Measurements from ENCODE around the gene CCDC127.
A peak's percentile ranks its signal among the peaks of the same experiment; 100 is the strongest.
"Not testable (repeated sequence)": the region's sequence is repeated elsewhere in the genome, so short reads cannot be mapped to it uniquely, and the experiment has no call there.

The CCDC127 gene, protein sequence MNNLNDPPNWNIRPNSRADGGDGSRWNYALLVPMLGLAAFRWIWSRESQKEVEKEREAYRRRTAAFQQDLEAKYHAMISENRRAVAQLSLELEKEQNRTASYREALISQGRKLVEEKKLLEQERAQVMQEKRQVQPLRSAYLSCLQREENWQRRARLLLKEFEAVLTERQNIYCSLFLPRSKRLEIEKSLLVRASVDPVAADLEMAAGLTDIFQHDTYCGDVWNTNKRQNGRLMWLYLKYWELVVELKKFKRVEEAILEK

DNA sequence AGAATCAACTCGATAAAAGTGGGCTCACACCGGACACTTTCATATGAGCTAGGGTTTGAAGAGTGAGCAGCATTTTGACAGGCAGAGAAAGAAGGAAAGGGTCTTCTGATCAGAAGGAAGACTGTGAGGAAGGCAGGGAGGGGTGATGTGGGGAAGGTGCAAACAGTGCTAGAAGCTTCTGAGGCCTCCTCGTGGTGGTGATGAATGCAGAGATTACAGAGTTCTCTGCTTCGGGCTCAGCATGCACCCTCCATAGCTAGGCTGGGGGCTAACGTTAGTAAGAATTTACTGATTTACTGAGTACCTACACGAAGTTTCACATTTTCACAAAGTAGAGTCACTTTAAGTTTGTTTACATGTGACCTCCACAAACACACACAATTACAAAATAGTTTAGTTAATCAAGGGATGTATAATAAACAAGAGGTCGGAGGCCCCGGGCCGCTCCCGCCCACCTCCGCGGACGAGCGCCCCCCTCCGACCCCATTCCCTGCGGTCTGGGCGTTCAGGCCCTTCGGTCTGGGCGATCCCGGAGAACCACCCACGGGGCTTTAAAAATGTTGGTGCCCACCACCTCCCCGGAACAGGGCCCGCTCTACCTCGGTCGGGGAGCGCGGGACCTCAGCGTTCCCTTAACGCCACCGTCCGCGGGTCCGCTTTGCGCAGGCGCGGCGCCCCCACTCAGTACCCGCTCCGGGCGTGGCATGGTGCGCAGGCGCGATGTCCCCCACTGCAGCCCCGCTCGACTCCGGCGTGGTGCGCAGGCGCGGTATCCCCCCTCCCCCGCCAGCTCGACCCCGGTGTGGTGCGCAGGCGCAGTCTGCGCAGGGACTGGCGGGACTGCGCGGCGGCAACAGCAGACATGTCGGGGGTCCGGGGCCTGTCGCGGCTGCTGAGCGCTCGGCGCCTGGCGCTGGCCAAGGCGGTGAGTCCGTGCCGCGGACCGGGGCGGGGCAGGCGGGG, at the start of gene CCDC127, which contains the start of gene SDHA:
TSS of gene CCDC127 (minus strand) at position 660 of the 963 bp plus-strand sequence. CDS start 1,304 bp downstream, outside the sequence.
TSS of gene SDHA (plus strand) at position 827 of the 963 bp plus-strand sequence. CDS start at position 863, 36 bp downstream.
- peak; percentile 76 to 84 for DNase-seq

DNA sequence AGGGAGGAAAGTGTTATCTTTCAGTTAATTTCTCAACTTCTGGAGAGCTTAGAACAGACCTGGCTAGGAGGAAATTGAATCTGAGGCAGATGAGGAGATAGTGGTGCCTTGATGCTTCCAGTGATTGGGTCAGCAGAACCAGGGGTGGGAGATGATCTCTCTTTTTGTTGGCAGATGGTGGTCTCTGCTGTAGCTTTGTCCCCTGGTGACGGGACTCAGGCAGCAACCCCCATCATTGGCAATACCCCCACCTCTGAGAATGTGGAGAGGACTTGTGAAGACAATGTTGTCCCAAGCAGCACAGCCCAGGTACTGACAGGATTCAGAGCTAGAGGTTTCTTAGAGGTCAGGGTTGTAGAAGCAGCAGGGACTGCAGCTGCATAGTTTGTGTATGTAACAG, 49.8 kb upstream of the CCDC127 start:
- no peak for DNase-seq

DNA sequence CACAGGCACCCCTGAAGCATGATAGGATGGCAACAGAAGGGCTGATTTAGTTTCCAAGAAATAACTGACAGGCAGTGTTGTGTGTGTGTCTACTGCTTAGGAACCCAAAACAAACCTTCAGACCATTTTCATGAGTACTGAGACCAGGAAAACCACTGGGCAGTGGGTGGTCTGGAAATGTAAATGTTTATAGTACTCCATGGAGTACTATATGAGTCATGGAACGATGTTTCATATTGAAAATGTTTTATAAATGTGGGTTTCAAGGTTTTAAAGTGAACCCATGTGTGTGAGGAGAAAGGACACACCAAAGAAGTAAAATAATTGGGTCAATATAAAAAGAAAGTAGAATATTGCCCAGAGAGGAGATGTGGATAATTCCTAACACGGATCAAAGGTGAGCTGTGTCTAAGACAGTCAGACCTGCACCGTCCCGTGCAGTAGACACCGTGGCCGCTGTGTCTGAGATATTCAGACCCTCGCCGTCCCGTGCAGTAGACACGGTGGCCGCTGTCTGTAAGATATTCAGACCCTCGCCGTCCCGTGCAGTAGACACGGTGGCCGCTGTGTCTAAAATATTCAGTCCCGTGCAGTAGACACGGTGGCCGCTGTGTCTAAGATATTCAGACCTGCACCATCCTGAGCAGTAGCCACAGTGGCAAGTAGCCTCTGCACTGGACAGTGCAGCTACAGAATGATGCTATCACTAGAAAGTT, 48.5 kb upstream of the CCDC127 start:
- not testable (repeated sequence) for DNase-seq

DNA sequence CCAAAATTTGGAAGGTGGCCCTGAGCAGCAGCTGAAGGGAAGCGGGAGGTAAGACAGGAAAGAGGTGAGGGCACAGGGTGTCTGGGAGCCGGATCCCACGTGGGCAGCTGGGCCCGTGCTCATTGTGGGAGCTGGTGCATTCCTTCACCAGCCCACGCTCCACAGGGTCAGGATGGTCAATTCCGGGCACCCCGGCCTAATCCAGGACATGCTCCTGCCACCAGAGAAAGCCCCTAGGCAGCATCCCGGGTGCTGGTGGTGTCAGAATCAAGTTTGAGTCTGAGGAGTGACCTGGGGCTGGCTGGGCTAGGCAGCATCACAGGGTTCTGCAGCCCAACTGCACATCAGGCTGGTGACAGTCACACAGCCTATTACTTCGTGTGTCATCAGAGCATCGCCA, 46.4 kb upstream of the CCDC127 start:
- DNase-seq = no peak

DNA sequence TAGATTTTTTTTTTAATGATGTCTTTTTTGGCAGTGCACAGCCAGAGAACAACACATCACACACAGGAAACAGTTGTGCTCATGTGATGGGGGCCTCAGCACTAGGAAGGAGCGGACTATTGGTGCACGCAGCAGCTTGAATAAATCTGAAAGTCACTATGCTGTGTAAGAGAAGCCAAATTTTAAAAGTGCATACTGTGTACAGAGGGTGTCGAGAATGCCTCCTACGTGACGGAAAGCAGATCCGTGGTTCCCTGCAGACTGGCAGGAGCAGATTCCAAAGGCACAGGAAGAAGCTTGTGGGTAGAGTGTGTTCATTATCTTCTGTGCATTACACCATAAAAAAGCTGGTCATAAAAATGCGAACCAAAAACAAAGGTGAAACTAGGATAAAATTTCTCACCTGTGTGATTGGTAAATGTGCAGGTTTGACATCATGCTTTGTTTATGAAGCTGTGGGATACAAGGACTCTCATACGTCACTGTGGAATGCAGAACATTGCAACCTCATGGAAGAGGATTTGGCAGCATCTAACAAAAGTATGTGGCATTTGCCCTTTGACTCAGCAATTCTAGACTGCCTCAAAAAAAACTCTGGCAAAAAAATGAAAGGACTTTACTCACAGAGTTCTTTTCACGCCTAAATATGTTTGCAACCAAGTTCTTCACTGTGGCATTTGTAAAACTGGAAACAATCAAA, 45.5 kb upstream of the CCDC127 start:
- DNase-seq = not testable (repeated sequence)

DNA sequence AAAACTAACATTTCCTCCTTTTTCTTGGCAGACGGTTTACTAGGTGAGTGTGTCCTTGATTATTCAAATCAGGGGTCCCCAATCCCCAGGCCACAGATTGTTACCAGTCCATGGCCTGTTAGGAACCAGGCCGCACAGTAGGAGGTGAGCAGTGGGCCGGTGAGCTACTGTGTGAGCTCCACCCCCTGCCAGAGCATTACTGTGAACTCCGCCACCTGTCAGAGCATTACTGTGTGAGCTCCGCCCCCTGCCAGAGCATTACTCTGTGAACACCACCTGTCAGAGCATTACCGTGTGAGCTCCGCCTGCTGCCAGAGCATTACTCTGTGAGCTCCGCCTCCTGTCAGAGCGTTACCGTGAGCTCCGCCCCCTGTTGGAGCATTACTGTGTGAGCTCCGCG, 39.2 kb upstream of the CCDC127 start:
- DNase-seq = no peak

DNA sequence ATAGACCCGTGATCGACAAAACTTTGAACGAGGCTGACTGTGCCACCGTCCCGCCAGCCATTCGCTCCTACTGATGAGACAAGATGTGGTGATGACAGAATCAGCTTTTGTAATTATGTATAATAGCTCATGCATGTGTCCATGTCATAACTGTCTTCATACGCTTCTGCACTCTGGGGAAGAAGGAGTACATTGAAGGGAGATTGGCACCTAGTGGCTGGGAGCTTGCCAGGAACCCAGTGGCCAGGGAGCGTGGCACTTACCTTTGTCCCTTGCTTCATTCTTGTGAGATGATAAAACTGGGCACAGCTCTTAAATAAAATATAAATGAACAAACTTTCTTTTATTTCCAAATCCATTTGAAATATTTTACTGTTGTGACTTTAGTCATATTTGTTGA, 38.4 kb upstream of the CCDC127 start:
- not testable (repeated sequence) for DNase-seq

DNA sequence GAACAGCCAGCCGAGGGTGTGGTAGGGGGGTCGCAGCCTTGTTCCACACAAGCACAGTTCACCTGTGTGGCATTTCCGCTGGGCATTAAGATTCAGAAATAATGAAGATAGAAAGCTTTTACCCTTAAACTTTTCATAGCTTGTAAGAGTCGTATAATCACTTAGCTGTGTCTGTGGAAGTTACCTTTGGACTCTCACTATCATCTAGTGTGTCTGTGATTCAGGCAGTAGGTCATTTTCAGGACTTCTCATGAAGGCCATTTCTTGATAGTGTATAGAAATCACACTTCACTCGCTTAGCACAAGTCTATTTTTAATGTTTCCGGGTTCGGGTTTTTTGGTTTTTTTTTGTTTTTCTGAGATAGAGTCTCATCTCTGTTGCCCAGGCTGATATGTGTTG, 37.2 kb upstream of the CCDC127 start:
- not testable (repeated sequence) for DNase-seq

DNA sequence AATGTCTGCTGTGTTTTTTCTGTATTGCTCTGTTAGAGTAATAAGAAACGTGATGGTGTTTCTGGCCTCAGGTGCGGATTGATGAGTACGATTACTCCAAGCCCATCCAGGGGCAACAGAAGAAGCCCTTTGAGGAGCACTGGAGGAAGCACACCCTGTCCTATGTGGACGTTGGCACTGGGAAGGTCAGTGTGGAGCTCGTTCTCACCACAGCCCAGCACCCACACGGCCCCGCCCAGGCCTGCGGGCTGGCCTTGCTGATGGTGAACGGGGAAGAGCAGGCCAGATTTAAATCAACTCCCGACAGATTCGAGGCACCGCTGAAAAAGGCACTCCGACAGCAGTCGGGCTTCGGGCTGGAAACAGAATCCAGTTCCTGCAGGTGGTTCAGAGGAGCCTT, 36.4 kb upstream of the CCDC127 start:
- DNase-seq = not testable (repeated sequence)

DNA sequence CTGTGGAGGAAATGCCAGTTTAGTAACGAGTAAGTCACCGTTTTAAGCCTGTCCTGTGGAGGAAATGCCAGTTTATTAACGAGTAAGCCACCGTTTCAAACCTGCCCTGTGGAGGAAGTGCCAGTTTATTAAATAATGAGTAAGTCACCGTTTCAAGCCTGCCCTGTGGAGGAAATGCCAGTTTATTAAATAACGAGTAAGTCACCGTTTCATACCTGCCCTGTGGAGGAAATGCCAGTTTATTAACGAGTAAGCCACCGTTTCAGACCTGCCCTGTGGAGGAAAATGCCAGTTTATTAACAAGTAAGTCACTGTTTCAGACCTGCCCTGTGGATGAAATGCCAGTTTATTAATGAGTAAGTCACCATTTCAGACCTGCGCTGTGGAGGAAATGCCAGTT, 34.6 kb upstream of the CCDC127 start:
- no peak for DNase-seq

DNA sequence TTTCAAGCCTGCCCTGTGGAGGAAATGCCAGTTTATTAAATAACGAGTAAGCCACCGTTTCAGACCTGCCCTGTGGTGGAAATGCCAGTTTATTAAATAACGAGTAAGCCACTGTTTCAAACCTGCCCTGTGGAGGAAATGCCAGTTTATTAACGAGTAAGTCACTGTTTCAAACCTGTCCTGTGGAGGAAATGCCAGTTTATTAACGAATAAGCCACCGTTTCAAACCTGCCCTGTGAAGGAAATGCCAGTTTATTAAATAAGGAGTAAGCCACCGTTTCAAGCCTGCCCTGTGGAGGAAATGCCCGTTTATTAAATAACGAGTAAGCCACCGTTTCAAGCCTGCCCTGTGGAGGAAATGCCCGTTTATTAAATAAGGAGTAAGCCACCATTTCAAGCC, 34.0 kb upstream of the CCDC127 start:
- DNase-seq = not testable (repeated sequence)

DNA sequence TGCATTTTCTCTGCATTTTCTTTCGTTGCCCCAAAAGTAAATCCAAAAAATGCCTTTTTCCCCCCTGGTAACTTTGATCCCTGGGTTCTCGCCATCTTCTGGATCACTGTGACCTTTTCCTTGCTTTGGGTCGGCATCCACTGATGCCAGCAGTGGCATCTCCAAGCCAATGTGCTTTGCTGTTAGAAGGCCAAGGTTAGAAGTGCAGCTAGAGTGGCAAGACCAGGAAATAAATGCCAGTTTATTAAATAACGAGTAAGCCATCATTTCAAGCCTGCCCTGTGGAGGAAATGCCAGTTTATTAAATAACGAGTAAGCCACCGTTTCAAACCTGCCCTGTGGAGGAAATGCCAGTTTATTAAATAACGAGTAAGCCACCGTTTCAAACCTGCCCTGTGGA, 33.6 kb upstream of the CCDC127 start:
- not testable (repeated sequence) for DNase-seq

DNA sequence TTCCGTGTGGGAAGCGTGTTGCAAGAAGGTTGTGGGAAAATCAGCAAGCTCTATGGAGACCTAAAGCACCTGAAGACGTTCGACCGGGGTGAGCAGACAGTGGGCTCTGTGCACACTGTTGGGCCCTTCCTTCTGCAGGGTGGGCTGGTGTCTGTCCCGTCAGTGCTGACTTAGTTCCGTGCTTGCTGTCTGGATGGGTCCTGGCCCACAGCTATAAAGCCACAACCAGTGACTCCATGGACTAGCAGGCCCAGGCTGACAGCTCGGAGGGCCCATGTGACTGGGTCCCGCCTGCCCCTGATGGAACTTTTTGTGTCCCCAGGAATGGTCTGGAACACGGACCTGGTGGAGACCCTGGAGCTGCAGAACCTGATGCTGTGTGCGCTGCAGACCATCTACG, 33.1 kb upstream of the CCDC127 start:
- DNase-seq = not testable (repeated sequence)

DNA sequence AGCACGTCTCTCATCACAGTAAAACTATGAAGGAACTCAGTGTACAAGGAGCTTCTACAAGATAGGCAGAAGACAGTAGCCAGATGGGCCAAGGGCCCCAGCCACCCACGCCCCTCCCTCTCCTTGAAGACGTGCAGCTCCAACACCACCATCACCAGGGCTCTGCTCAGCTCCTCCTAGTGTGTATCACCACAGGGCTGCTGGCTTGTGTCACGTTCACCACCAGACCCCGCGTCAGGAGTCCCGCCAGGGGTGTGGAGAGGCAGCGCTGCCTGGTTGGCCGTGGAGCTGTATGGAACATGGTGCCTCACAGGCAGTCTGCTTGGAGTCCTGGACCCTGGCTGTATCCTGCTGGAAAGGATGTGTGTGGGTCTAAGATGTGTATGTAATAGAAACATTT, 32.4 kb upstream of the CCDC127 start:
- DNase-seq = not testable (repeated sequence)

DNA sequence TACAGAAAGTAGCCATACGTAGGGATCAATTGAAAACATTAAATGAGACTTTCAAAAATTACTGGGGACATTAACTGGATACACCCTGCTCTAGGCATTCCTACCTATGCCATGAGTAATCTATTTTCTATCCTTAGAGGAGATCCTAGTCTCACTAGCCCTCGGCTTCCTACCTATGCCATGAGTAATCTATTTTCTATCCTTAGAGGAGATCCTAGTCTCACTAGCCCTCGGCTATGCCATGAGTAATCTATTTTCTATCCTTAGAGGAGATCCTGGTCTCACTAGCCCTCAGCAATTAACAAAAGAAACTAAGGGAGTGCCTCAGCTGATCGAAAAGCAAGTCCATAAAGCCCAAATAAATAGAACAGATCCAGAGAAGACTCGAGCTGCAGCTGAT, 27.8 kb upstream of the CCDC127 start:
- DNase-seq = not testable (repeated sequence)

DNA sequence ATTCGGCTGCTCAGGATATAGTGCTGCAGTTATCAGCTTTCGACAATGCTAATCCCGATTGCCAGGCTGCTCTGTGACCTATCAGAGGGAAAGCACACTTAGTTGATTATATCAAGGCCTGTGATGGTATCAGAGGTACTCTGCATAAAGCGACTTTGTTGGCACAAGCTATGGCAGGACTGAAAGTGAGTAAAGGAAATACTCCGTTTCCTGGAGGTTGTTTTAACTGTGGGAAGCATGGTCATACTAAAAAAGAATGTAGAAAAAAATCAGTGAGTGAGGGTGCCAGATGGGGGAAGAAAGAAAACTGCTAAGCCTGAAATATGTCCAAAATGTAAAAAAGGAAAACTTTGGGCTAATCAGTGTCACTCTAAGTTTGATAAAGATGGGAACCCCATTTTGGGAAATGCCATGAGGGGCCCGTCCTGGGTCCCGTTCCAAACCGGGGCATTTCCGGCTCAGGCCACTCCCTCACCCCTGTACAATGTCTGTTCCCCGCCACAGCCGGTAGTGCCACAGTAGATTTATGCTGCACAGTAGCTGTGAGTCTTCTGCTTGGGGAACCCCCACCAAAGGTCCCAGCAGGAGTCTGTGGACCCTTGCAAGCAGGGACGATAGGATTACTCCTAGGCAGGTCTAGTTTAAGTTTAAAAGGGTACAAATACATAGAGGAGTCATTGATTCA, 25.9 kb upstream of the CCDC127 start:
- DNase-seq = not testable (repeated sequence)

DNA sequence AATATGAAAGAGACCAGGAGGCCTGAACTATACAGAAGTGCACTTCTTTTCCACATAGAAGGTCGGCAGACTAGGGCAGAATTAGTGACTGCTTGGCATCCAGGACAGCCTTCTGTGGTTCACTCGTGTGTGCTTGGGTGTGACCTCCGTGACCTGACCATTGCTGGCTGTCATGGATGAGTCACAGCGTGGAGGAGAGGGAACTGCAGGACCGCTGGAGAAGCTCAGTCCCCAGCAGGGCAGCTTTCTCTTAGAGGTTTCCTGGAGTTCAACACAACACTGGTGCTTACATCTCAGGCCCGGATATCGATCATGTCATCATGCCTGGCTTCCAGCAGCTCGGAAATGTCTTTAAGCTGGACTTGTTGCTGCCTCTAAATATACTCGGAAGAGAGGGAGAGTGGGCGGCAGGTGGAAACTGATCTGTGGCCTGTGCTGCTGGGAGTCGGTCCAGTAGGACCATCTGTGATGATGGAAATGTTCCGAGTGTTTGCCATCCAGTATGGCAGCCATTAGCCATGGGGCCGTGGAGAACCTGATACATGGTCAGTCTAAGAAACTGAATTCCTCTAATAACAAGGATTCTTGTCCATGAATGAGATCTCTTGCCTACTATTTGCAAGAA, 23.2 kb upstream of the CCDC127 start:
- DNase-seq = not testable (repeated sequence)

DNA sequence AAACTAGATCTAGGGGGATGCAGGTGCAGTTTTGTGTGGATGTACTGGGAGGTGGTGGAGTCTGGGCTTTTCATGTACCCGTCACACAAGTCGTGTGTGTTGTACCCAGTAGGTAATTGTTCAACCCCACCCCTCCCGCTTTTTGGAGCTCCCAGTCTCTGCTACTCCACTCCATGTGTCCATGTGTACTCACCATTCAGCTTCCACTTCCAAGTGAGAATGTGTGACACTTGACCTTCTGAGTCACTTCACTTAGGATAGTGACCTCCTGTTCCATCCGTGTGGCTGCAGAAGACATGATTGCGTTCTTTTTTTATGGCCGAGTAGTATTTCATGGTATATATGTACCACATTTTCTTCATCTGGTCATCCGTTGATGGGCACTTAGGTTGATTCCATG, 22.6 kb upstream of the CCDC127 start:
- not testable (repeated sequence) for DNase-seq

DNA sequence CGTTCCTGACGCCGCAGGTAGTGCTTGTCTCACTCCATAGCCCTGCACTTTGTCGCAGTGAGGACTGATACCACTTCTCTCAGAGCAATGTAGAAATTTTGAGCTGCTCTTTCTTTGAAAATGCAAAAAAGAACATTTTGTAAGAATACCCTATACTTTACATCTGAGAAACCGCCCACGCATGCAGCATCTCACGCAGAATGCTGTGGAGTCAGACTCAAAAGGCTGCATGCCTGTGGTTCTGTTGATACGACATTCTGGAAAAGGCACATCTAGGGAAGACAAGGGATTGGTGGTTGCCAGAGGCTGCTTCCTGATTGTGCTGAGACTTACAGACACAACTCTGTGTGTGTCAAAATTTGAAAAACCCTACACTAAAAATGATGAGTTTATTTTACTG, 20.0 kb upstream of the CCDC127 start:
- not testable (repeated sequence) for DNase-seq

DNA sequence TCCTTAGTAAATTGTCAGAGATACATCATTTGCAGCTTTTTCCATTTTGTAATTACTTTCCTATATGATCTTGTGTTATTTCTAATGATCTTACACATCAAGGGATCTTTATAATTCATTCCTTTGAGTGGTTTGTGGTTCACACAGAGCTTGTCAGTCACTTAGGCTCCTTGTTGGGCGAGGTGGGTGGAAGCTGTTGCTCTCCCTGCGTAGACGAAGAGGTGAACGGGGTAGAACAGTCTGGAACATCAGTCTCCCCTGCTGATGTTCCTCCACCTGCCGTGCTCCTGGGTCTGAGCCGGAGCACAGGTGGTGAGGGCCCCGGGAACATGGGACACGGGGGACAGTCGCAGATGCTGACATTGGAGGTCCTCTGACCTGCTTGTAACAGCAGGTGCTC, 17.6 kb upstream of the CCDC127 start:
- not testable (repeated sequence) for DNase-seq

DNA sequence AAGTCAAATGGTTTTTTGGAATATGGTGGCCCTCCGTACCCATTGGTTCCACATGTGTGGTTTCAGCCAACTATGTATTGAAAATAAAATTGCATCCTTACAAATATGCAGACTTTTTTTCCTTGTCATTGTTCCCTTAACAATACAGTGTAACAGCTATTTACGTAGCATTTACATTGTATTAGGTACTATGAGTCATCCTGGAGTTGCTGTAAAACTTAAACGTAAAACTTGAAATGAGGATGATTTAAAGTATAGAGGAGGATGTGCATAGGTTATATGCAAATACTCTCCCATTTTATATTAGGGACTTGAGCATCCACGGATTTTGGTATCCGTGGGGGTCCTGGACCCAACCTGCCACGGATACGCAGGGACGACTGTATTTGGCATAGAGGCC, 16.5 kb upstream of the CCDC127 start:
- no peak for DNase-seq

Data from Kasumi-1 (cell line).